Smooth muscle cell (in vitro differentiated cells): ENCODE results near the gene ZC3H4. TPM values are rescaled to one million over a fixed set of nuclear protein-coding genes. Genes with fewer than 3 reads are reported as not detected.
A peak's percentile ranks its signal among the peaks of the same experiment; 100 is the strongest.
"Not testable (repeated sequence)": the region's sequence is repeated elsewhere in the genome, so short reads cannot be mapped to it uniquely, and the experiment has no call there.

Experiments used
- DNase-seq: peaks from one replicate; lab custom pipeline; 2025; ENCODE audit not compliant: unreplicated experiment; lab: John Stamatoyannopoulos, UW
- H2AFZ ChIP-seq: fragments of 200-600 bp; sonication (generic); 2 replicates; pipeline ENCODE4 v1.6.0; 2016; ENCODE audit warnings: antibody characterized with exemption, low read depth, mild to moderate bottlenecking
- H3F3A ChIP-seq: fragments of 200-600 bp; sonication (generic); 2 replicates; pipeline ENCODE4 v1.6.0; 2017; ENCODE audit warnings: antibody characterized with exemption, low read depth
- H3K27ac ChIP-seq: fragments of 200-600 bp; sonication (generic); 2 replicates; pipeline ENCODE4 v1.5.1; 2016; ENCODE audit warnings: low read depth, mild to moderate bottlenecking
- H3K27me3 ChIP-seq: fragments of 200-600 bp; sonication (generic); 2 replicates; pipeline ENCODE4 v1.6.1; 2016; ENCODE audit warnings: low read depth, mild to moderate bottlenecking
- H3K36me3 ChIP-seq: fragments of 200-600 bp; sonication (generic); 2 replicates; pipeline ENCODE4 v1.5.1; 2016; ENCODE audit warnings: low read depth
- H3K4me1 ChIP-seq: fragments of 200-600 bp; sonication (generic); 2 replicates; pipeline ENCODE4 v1.5.1; 2016; ENCODE audit warnings: low read depth
- H3K4me2 ChIP-seq: fragments of 200-600 bp; sonication (generic); 2 replicates; pipeline ENCODE4 v1.6.0; 2016; ENCODE audit warnings: mild to moderate bottlenecking
- H3K4me3 ChIP-seq: fragments of 200-600 bp; sonication (generic); 2 replicates; pipeline ENCODE4 v1.5.1; 2016; ENCODE audit warnings: mild to moderate bottlenecking
- H3K79me2 ChIP-seq: fragments of 200-600 bp; sonication (generic); 2 replicates; pipeline ENCODE4 v1.6.0; 2016; ENCODE audit warnings: low read depth, mild to moderate bottlenecking
- H3K9ac ChIP-seq: fragments of 200-600 bp; sonication (generic); 2 replicates; pipeline ENCODE4 v1.6.0; 2016; ENCODE audit warnings: low read depth
- H3K9me3 ChIP-seq: fragments of 200-600 bp; sonication (generic); replicated peaks from 2 replicates; pipeline ENCODE4 v1.5.1; 2016; ENCODE audit warnings: low read depth
- H4K20me1 ChIP-seq: fragments of 200-600 bp; sonication (generic); 2 replicates; pipeline ENCODE4 v1.6.0; 2016; ENCODE audit warnings: low read depth
- WGBS: methylation state at CpG from one replicate; pipeline ENCODE4 v1.1.7; 2016; ENCODE audit warnings: low lambda C conversion rate; 5-methylcytosine and 5-hydroxymethylcytosine counted together
- polyA plus RNA-seq: library from polyadenylated mRNA; unstranded; fragments of >200 nt; fragmentation: Nextera tagmentation; extraction: Ambion mirVana; gene quantifications from 2 replicates; pipeline ENCODE4 v1.2.1, GENCODE V29; 2016
- total RNA-seq: library from RNA; depleted of rRNA; stranded (reverse); fragments of >200 nt; gene quantifications from 2 replicates; pipeline ENCODE4 v1.2.3, GENCODE V29; 2014
- TF ChIP-seq, protein P1 (sequence below): fragments of 200-600 bp; sonication (generic); IDR thresholded peaks from 2 replicates; pipeline ENCODE4 v1.5.1; 2017; ENCODE audit warnings: borderline replicate concordance, mild to moderate bottlenecking, antibody characterized with exemption; ENCODE audit not compliant: insufficient read depth, poor library complexity, severe bottlenecking

ZC3H4 gene
- total and polyA plus RNA-seq, 2 experiments from 2014 or later, result 1.9 to 9.3 TPM

DNA sequence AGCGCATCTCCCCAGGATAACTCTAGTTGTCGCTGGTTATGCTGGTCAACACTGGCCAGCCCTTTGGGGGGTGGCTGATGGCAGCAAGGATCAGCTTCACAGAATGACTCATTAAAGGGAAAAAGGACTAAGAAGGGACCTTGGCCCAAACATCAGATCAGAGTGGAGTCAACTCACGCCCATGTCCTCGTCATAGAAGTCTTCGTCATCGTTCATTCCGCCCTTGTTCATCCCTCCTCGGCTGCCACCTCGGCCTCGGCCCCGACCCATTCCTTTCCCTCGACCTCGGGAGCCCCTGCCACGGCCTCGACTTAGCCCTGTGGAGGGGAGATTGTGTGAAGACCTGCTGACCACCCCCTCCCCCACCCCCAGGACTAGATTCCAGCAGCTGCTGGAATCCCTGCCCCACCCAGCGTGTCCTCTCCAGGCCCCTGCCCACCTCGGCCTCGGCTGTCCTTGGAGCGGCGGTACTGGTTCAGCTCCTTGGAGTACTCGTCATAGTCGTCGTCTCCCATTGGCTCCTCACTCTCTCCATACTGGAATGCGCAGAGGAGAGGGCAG is 28.6 kb downstream of the ZC3H4 start:
- 98% methylated on average over 24 of the region's 24 CpGs for WGBS

DNA sequence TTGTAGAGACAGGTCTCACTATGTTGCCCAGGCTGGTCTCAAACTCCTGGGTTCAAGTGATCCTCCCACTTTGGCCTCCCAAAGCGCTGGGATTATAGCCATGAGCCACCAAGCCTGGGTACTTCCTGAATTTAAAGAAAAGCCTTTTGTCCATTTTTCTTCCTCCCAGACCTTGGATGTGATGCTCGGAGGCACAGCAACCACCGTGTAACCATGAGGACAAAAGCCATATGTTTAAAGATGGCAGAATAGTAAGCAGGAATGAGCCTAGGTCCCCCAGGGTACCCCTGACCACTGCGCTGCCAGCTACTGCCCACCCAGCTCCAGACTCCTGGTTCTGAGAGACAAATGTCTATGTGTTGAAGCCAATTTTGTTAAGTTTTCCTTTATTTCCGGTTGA is 31.1 kb downstream of the ZC3H4 start:
- peaks cover 7% of the 10 kb centered on the region for H4K20me1 ChIP-seq
- no peak overlapping the region for H3K4me2 ChIP-seq
- H3K27me3 ChIP-seq, result no peaks in the 10 kb centered on the region
- no peak overlapping the region for H3K27ac ChIP-seq
- H3K79me2 ChIP-seq, result no peaks in the 10 kb centered on the region
- no peaks in the 10 kb centered on the region for H3K9me3 ChIP-seq
- no peak overlapping the region for H2AFZ ChIP-seq
- H3K9ac ChIP-seq, result no peak overlapping the region
- H3K36me3 ChIP-seq, result peaks cover 6% of the 10 kb centered on the region
- WGBS, result 99% methylated on average over 5 of the region's 5 CpGs
- no peaks in the 10 kb centered on the region for H3K4me1 ChIP-seq
- DNase-seq, result no peak
- H3F3A ChIP-seq, result no peaks in the 10 kb centered on the region
- TF ChIP-seq, protein P1, sequence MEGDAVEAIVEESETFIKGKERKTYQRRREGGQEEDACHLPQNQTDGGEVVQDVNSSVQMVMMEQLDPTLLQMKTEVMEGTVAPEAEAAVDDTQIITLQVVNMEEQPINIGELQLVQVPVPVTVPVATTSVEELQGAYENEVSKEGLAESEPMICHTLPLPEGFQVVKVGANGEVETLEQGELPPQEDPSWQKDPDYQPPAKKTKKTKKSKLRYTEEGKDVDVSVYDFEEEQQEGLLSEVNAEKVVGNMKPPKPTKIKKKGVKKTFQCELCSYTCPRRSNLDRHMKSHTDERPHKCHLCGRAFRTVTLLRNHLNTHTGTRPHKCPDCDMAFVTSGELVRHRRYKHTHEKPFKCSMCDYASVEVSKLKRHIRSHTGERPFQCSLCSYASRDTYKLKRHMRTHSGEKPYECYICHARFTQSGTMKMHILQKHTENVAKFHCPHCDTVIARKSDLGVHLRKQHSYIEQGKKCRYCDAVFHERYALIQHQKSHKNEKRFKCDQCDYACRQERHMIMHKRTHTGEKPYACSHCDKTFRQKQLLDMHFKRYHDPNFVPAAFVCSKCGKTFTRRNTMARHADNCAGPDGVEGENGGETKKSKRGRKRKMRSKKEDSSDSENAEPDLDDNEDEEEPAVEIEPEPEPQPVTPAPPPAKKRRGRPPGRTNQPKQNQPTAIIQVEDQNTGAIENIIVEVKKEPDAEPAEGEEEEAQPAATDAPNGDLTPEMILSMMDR, result no peak
- no peak overlapping the region for H3K4me3 ChIP-seq

More for the DNA sequence above, 28.6 kb downstream of the ZC3H4 start:
- Histone ChIP-seq H2AFZ (no peak overlapping the region), H3K4me1 (no peaks in the 10 kb centered on the region), H3K9me3 (no peaks in the 10 kb centered on the region), H3K4me3 (no peak overlapping the region), H3K4me2 (no peak overlapping the region), H4K20me1 (peaks cover 3% of the 10 kb centered on the region), H3K36me3 (peaks cover 7% of the 10 kb centered on the region), H3K9ac (no peak overlapping the region), H3K27me3 (no peaks in the 10 kb centered on the region), H3F3A (no peaks in the 10 kb centered on the region), H3K79me2 (no peaks in the 10 kb centered on the region), H3K27ac (no peak overlapping the region)
- TF ChIP-seq, protein P1, result no peak
- DNase-seq, result no peak

DNA sequence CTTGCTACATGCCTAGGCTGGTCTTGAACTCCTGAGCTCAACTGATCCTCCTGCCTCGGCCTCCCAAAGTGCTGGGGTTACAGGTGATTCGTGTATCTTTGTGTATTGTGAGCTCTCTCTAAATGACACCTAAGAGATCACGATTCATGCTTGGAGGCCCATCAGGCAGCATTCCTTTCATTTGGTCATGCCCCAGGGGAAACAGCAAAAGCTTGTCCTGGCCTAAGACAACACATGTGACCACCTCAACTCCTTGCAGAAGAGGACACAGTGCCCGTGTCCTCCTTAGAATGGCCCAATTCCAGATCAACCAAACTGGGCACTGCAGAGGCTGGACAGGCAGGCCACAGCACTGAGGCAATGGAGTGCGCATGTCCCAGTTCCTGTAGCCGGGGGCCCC is 32.5 kb downstream of the ZC3H4 start:
- no peak overlapping the region for H3K4me2 ChIP-seq
- no peak overlapping the region for H3K4me3 ChIP-seq
- no peaks in the 10 kb centered on the region for H3K79me2 ChIP-seq
- H4K20me1 ChIP-seq, result peaks cover 16% of the 10 kb centered on the region
- TF ChIP-seq, protein P1, result no peak
- no peak for DNase-seq
- peak overlapping the region; percentile 24 for H3K27ac ChIP-seq
- WGBS, result 86% methylated on average over 6 of the region's 6 CpGs
- no peaks in the 10 kb centered on the region for H3F3A ChIP-seq
- peaks cover 3% of the 10 kb centered on the region for H3K36me3 ChIP-seq
- no peaks in the 10 kb centered on the region for H3K4me1 ChIP-seq
- H3K27me3 ChIP-seq, result no peaks in the 10 kb centered on the region
- no peaks in the 10 kb centered on the region for H3K9me3 ChIP-seq
- no peak overlapping the region for H3K9ac ChIP-seq
- H2AFZ ChIP-seq, result no peak overlapping the region

DNA sequence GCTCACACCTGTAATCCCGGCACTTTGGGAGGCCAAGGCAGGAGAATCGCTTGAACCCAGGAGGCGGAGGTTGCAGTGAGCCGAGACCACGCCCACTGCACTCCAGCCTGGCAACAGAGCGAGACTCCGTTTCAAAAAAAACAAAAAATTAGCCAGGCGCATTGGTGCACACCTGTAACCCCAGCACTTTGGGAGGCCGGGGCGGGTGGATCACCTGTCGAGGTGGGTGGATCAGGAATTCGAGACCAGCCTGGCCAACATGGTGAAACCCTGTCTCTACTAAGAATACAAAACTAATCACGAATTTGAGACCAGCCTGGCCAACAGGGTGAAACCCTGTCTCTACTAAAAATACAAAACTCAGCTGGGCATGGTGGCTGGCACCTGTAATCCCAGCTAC is 35.2 kb downstream of the ZC3H4 start:
- not testable (repeated sequence) for DNase-seq, H3K36me3 ChIP-seq, H2AFZ ChIP-seq, H3K79me2 ChIP-seq, H3K4me3 ChIP-seq, H3K27ac ChIP-seq, H3K27me3 ChIP-seq, H3K4me2 ChIP-seq, H3K9ac ChIP-seq, H3F3A ChIP-seq, H3K4me1 ChIP-seq, H3K9me3 ChIP-seq
- peaks cover 42% of the 10 kb centered on the region for H4K20me1 ChIP-seq
- 98% methylated on average over 13 of the region's 13 CpGs for WGBS
